GM23338 (cell line): ENCODE measurements around the gene CDC27. TPM values are rescaled to one million over a fixed set of nuclear protein-coding genes. Genes with fewer than 3 reads are reported as not detected.

ENCODE experiments used
- ATAC-seq: fragments of 200-7000 bp; cut with Tn5 transposase; 3 replicates; pipeline ENCODE4 v1.9.1; 2020
- DNase-seq: peaks from one replicate; pipeline ENCODE4 v3.0.0-alpha.2; 2015; ENCODE audit warnings: low spot score
- H2AFZ ChIP-seq: fragments of 200-600 bp; sonication (generic); 2 replicates; pipeline ENCODE4 v1.8.0; 2016; ENCODE audit warnings: antibody characterized with exemption, mild to moderate bottlenecking, moderate library complexity
- H3F3A ChIP-seq: fragments of 200-600 bp; sonication (generic); replicated peaks from 2 replicates; pipeline ENCODE4 v1.8.0; 2017; ENCODE audit warnings: antibody characterized with exemption, mixed run types, low read depth
- H3K27ac ChIP-seq: fragments of 200-600 bp; sonication (generic); 2 replicates; pipeline ENCODE4 v1.6.1; 2016; ENCODE audit warnings: low read depth
- H3K27me3 ChIP-seq: fragments of 200-600 bp; sonication (generic); 2 replicates; pipeline ENCODE4 v1.8.0; 2016; ENCODE audit warnings: mild to moderate bottlenecking, mixed run types, moderate library complexity; ENCODE audit not compliant: insufficient read depth
- H3K36me3 ChIP-seq: fragments of 200-600 bp; sonication (generic); 2 replicates; pipeline ENCODE4 v1.8.0; 2016; ENCODE audit warnings: mild to moderate bottlenecking; ENCODE audit not compliant: insufficient read depth
- H3K4me1 ChIP-seq: fragments of 200-600 bp; sonication (generic); 2 replicates; pipeline ENCODE4 v1.8.0; 2016; ENCODE audit warnings: mild to moderate bottlenecking, moderate library complexity; ENCODE audit not compliant: insufficient read depth
- H3K4me2 ChIP-seq: fragments of 200-600 bp; sonication (generic); 2 replicates; pipeline ENCODE4 v1.7.1; 2017; ENCODE audit warnings: mixed run types
- H3K4me3 ChIP-seq: fragments of 200-600 bp; sonication (generic); 2 replicates; pipeline ENCODE4 v1.6.1; 2016; ENCODE audit warnings: mixed run types
- H3K79me2 ChIP-seq: fragments of 200-600 bp; sonication (generic); replicated peaks from 2 replicates; pipeline ENCODE4 v1.8.0; 2017; ENCODE audit warnings: mild to moderate bottlenecking; ENCODE audit not compliant: insufficient read depth
- H3K9me2 ChIP-seq: fragments of 200-600 bp; sonication (generic); 2 replicates; pipeline ENCODE4 v1.8.0; 2017; ENCODE audit not compliant: insufficient read depth
- H4K20me1 ChIP-seq: fragments of 200-600 bp; sonication (generic); replicated peaks from 2 replicates; pipeline ENCODE4 v1.8.0; 2017; ENCODE audit warnings: mild to moderate bottlenecking; ENCODE audit not compliant: insufficient read depth
- H3K27ac Mint-ChIP-seq: 2 replicates; pipeline ENCODE4 v1.8.0; 2020; ENCODE audit warnings: inconsistent platforms, mild to moderate bottlenecking, moderate library complexity, mixed read lengths
- H3K27me3 Mint-ChIP-seq: 3 replicates; pipeline ENCODE4 v1.8.0; 2022; ENCODE audit warnings: low read depth, mild to moderate bottlenecking, moderate library complexity, mixed read lengths, inconsistent platforms; ENCODE audit not compliant: insufficient read depth, poor library complexity
- H3K36me3 Mint-ChIP-seq: 3 replicates; pipeline ENCODE4 v1.8.0; 2021; ENCODE audit warnings: low read depth, mild to moderate bottlenecking, inconsistent platforms, moderate library complexity, mixed read lengths
- H3K4me1 Mint-ChIP-seq: 3 replicates; pipeline ENCODE4 v1.8.0; 2020; ENCODE audit warnings: mild to moderate bottlenecking, inconsistent platforms, mixed read lengths
- H3K4me3 Mint-ChIP-seq: 3 replicates; pipeline ENCODE4 v1.8.0; 2021; ENCODE audit warnings: moderate library complexity, mild to moderate bottlenecking, inconsistent platforms, mixed read lengths
- H3K9me3 Mint-ChIP-seq: 3 replicates; pipeline ENCODE4 v1.8.0; 2020; ENCODE audit warnings: moderate library complexity, mild to moderate bottlenecking, inconsistent platforms, mixed read lengths
- CREB1 ChIP-seq: fragments of 250-450 bp; sonication (Bioruptor Pico); IDR thresholded peaks from 2 replicates; pipeline ENCODE4 v1.5.0; 2020; ENCODE audit warnings: low read depth, mild to moderate bottlenecking, moderate library complexity
- EZH2 ChIP-seq: fragments of 200-600 bp; sonication (generic); IDR thresholded peaks from one replicate; pipeline ENCODE4 v1.8.0; 2017; ENCODE audit warnings: antibody characterized with exemption, mild to moderate bottlenecking, low read depth; ENCODE audit not compliant: unreplicated experiment
- EZH2phosphoT487 ChIP-seq: fragments of 200-600 bp; sonication (generic); IDR thresholded peaks from one replicate; pipeline ENCODE4 v1.8.1; 2018; ENCODE audit warnings: antibody characterized with exemption; ENCODE audit not compliant: unreplicated experiment
- JUNB ChIP-seq: IDR thresholded peaks from one replicate; pipeline ENCODE4 v1.6.1; 2016; ENCODE audit warnings: antibody characterized with exemption; ENCODE audit not compliant: unreplicated experiment
- NANOG ChIP-seq: IDR thresholded peaks from 2 replicates; pipeline ENCODE4 v1.6.1; 2016; ENCODE audit warnings: antibody characterized with exemption, borderline replicate concordance
- POLR2AphosphoS5 ChIP-seq: IDR thresholded peaks from 2 replicates; pipeline ENCODE4 v1.6.1; 2016; ENCODE audit warnings: antibody characterized with exemption, low read depth
- STAT1 ChIP-seq: IDR thresholded peaks from one replicate; pipeline ENCODE4 v1.6.1; 2016; ENCODE audit warnings: antibody characterized with exemption; ENCODE audit not compliant: unreplicated experiment
- ZNF114 ChIP-seq: fragments of 250-450 bp; sonication (Bioruptor Pico); IDR thresholded peaks from 2 replicates; pipeline ENCODE4 v1.5.0; 2020; ENCODE audit warnings: mild to moderate bottlenecking, moderate library complexity
- ZNF331 ChIP-seq: fragments of 250-450 bp; sonication (Bioruptor Pico); IDR thresholded peaks from 2 replicates; pipeline ENCODE4 v1.5.0; 2020; ENCODE audit warnings: low read depth, mild to moderate bottlenecking, moderate library complexity
- polyA plus RNA-seq: library from polyadenylated mRNA; unstranded; fragments of >200 nt; fragmentation: Nextera tagmentation; extraction: Ambion mirVana; gene quantifications from 2 replicates; pipeline ENCODE4 v1.2.1, GENCODE V29; 2016
- total RNA-seq: library from RNA; depleted of rRNA; stranded (reverse); fragments of >200 nt; shearing (Covaris generic); gene quantifications from 2 replicates; pipeline ENCODE4 v1.2.3, GENCODE V29; 2014
- TF ChIP-seq, protein P1 (sequence below): IDR thresholded peaks from 2 replicates; pipeline ENCODE4 v1.6.1; 2016; ENCODE audit warnings: antibody characterized with exemption
- TF ChIP-seq, protein P2 (sequence below): IDR thresholded peaks from one replicate; pipeline ENCODE4 v1.6.1; 2018; ENCODE audit warnings: antibody characterized with exemption; ENCODE audit not compliant: unreplicated experiment
- TF ChIP-seq, protein P3 (sequence below), 2 experiments: fragments of 200-600 bp in 1 of 2; sonication (generic) in 1 of 2; conservative IDR thresholded peaks; 2 replicates each; pipeline versions ENCODE4 v1.5.1 to v1.6.1; 2016 to 2017; ENCODE audit warnings: antibody characterized with exemption in 2 of 2, low read depth in 2 of 2, mild to moderate bottlenecking in 2 of 2, moderate library complexity in 1 of 2
- TF ChIP-seq, protein P4 (sequence below): fragments of 250-450 bp; sonication (Bioruptor Pico); IDR thresholded peaks from 2 replicates; pipeline ENCODE4 v1.5.0; 2020; ENCODE audit warnings: mild to moderate bottlenecking, moderate library complexity

The CDC27 gene
- total and polyA plus RNA-seq, 2 experiments from 2014 or later, result 49.7 to 85.5 TPM

DNA sequence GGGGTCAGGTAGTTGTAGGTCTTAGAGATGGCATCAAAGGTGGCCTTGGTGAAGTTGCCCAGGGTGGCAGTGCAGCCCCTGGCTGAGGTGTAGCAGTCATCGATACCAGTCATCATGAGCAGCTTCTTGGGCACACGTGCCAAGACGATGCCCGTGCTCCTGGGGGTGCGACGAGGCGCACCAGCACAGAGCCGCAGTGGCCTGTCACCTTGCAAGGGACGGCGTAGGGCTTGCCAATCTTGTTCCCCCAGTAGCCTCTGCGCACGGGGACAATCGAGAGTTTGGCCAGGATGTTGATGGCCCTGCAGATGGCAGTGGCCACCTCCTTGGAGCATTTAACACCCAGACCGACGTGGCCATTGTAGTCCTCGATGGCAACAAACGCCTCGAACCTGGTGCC lies 29.8 kb downstream of the CDC27 start:
- H3K36me3 ChIP-seq, result peaks cover 28% of the 10 kb centered on the region
- H3K9me3 Mint-ChIP-seq, result no peaks in the 10 kb centered on the region
- H3K36me3 Mint-ChIP-seq, result peaks cover 38% of the 10 kb centered on the region

More for the DNA sequence above, 29.8 kb downstream of the CDC27 start:
- no peak overlapping the region for H2AFZ ChIP-seq
- no peak for DNase-seq
- peaks cover 3% of the 10 kb centered on the region; the same call in 1 of the 2 replicates for H4K20me1 ChIP-seq
- no peaks in the 10 kb centered on the region for H3K4me1 Mint-ChIP-seq
- H3K27ac ChIP-seq, result no peak overlapping the region
- H3K27me3 Mint-ChIP-seq, result no peaks in the 10 kb centered on the region
- H3K79me2 ChIP-seq, result 0 out of 2 replicates have a peak, but pooled peaks cover 4% of the 10 kb centered on the region
- H3K27ac Mint-ChIP-seq, result no peak overlapping the region
- H3K4me3 ChIP-seq, result no peak overlapping the region
- H3K4me2 ChIP-seq, result no peak overlapping the region
- H3K4me3 Mint-ChIP-seq, result no peak overlapping the region
- no peaks in the 10 kb centered on the region for H3K9me2 ChIP-seq
- H3K27me3 ChIP-seq, result no peaks in the 10 kb centered on the region
- no peaks in the 10 kb centered on the region for H3K4me1 ChIP-seq
- TF ChIP-seq EZH2phosphoT487, result no peak
- TF ChIP-seq CREB1, result no peak
- no peak for TF ChIP-seq STAT1
- TF ChIP-seq, protein P1, sequence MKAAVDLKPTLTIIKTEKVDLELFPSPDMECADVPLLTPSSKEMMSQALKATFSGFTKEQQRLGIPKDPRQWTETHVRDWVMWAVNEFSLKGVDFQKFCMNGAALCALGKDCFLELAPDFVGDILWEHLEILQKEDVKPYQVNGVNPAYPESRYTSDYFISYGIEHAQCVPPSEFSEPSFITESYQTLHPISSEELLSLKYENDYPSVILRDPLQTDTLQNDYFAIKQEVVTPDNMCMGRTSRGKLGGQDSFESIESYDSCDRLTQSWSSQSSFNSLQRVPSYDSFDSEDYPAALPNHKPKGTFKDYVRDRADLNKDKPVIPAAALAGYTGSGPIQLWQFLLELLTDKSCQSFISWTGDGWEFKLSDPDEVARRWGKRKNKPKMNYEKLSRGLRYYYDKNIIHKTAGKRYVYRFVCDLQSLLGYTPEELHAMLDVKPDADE, result no peak
- no peak for TF ChIP-seq EZH2
- TF ChIP-seq, protein P2, sequence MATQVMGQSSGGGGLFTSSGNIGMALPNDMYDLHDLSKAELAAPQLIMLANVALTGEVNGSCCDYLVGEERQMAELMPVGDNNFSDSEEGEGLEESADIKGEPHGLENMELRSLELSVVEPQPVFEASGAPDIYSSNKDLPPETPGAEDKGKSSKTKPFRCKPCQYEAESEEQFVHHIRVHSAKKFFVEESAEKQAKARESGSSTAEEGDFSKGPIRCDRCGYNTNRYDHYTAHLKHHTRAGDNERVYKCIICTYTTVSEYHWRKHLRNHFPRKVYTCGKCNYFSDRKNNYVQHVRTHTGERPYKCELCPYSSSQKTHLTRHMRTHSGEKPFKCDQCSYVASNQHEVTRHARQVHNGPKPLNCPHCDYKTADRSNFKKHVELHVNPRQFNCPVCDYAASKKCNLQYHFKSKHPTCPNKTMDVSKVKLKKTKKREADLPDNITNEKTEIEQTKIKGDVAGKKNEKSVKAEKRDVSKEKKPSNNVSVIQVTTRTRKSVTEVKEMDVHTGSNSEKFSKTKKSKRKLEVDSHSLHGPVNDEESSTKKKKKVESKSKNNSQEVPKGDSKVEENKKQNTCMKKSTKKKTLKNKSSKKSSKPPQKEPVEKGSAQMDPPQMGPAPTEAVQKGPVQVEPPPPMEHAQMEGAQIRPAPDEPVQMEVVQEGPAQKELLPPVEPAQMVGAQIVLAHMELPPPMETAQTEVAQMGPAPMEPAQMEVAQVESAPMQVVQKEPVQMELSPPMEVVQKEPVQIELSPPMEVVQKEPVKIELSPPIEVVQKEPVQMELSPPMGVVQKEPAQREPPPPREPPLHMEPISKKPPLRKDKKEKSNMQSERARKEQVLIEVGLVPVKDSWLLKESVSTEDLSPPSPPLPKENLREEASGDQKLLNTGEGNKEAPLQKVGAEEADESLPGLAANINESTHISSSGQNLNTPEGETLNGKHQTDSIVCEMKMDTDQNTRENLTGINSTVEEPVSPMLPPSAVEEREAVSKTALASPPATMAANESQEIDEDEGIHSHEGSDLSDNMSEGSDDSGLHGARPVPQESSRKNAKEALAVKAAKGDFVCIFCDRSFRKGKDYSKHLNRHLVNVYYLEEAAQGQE, result no peak
- TF ChIP-seq NANOG, result no peak
- no peak for TF ChIP-seq ZNF114
- TF ChIP-seq POLR2AphosphoS5, result no peak
- TF ChIP-seq, protein P3, sequence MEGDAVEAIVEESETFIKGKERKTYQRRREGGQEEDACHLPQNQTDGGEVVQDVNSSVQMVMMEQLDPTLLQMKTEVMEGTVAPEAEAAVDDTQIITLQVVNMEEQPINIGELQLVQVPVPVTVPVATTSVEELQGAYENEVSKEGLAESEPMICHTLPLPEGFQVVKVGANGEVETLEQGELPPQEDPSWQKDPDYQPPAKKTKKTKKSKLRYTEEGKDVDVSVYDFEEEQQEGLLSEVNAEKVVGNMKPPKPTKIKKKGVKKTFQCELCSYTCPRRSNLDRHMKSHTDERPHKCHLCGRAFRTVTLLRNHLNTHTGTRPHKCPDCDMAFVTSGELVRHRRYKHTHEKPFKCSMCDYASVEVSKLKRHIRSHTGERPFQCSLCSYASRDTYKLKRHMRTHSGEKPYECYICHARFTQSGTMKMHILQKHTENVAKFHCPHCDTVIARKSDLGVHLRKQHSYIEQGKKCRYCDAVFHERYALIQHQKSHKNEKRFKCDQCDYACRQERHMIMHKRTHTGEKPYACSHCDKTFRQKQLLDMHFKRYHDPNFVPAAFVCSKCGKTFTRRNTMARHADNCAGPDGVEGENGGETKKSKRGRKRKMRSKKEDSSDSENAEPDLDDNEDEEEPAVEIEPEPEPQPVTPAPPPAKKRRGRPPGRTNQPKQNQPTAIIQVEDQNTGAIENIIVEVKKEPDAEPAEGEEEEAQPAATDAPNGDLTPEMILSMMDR (conservative IDR thresholded peaks at IDR 0.05; ENCODE audit: low read depth in 2 of 2), result no peak
- TF ChIP-seq ZNF331 (CRISPR knock-in tag), result no peak
- TF ChIP-seq JUNB, result no peak
- TF ChIP-seq, protein P4, sequence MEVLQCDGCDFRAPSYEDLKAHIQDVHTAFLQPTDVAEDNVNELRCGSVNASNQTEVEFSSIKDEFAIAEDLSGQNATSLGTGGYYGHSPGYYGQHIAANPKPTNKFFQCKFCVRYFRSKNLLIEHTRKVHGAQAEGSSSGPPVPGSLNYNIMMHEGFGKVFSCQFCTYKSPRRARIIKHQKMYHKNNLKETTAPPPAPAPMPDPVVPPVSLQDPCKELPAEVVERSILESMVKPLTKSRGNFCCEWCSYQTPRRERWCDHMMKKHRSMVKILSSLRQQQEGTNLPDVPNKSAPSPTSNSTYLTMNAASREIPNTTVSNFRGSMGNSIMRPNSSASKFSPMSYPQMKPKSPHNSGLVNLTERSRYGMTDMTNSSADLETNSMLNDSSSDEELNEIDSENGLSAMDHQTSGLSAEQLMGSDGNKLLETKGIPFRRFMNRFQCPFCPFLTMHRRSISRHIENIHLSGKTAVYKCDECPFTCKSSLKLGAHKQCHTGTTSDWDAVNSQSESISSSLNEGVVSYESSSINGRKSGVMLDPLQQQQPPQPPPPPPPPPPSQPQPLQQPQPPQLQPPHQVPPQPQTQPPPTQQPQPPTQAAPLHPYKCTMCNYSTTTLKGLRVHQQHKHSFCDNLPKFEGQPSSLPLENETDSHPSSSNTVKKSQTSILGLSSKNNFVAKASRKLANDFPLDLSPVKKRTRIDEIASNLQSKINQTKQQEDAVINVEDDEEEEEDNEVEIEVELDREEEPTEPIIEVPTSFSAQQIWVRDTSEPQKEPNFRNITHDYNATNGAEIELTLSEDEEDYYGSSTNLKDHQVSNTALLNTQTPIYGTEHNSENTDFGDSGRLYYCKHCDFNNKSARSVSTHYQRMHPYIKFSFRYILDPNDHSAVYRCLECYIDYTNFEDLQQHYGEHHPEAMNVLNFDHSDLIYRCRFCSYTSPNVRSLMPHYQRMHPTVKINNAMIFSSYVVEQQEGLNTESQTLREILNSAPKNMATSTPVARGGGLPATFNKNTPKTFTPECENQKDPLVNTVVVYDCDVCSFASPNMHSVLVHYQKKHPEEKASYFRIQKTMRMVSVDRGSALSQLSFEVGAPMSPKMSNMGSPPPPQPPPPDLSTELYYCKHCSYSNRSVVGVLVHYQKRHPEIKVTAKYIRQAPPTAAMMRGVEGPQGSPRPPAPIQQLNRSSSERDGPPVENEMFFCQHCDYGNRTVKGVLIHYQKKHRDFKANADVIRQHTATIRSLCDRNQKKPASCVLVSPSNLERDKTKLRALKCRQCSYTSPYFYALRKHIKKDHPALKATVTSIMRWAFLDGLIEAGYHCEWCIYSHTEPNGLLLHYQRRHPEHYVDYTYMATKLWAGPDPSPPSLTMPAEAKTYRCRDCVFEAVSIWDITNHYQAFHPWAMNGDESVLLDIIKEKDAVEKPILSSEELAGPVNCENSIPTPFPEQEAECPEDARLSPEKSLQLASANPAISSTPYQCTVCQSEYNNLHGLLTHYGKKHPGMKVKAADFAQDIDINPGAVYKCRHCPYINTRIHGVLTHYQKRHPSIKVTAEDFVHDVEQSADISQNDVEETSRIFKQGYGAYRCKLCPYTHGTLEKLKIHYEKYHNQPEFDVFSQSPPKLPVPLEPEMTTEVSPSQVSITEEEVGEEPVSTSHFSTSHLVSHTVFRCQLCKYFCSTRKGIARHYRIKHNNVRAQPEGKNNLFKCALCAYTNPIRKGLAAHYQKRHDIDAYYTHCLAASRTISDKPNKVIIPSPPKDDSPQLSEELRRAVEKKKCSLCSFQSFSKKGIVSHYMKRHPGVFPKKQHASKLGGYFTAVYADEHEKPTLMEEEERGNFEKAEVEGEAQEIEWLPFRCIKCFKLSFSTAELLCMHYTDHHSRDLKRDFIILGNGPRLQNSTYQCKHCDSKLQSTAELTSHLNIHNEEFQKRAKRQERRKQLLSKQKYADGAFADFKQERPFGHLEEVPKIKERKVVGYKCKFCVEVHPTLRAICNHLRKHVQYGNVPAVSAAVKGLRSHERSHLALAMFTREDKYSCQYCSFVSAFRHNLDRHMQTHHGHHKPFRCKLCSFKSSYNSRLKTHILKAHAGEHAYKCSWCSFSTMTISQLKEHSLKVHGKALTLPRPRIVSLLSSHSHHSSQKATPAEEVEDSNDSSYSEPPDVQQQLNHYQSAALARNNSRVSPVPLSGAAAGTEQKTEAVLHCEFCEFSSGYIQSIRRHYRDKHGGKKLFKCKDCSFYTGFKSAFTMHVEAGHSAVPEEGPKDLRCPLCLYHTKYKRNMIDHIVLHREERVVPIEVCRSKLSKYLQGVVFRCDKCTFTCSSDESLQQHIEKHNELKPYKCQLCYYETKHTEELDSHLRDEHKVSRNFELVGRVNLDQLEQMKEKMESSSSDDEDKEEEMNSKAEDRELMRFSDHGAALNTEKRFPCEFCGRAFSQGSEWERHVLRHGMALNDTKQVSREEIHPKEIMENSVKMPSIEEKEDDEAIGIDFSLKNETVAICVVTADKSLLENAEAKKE (CRISPR knock-in tag), result no peak
- ATAC-seq, result no peak
- no peaks in the 10 kb centered on the region for H3F3A ChIP-seq
